ENCODE measurements around the gene DNAJC1. TPM values are rescaled to one million over a fixed set of nuclear protein-coding genes. Genes with fewer than 3 reads are reported as not detected.
A peak's percentile ranks its signal among the peaks of the same experiment; 100 is the strongest.

Gene DNAJC1
- total and polyA plus RNA-seq, 2 donors (not counting 3 experiments of a cell fraction or from before 2014, with no cell fraction given): 11.2 to 19.7 TPM

DNA sequence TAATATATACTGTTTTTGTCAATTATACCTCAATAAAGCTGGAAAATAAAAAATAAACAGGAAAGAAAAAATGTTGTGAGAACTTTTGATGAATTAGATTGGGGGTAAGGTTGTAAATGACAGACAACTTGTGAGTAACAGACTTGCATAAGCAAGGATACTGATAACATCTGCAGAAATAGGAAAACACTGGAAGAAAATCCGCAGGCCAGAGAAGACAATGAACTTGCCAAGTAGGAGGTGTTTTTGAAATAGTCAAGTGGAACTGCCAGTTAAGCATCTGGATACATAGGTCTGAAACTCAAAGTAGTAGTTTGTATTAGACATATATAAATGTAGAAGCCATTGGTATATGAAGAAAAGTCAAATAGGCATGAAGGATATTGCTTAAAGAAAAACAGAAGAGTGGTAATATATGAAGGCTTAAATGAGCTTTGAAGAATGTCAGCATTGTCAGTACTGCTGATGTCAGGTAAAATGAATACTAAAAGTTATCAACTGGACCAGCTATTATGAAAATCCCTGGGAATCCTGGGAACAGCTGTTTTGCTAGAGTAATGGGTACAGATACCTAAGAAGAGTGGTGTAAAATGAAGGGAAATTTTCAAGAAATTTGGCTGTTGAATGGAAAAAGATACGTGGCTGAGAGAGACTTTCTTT, 58.7 kb downstream of the DNAJC1 start:
- dilution Hi-C loops (cut with MboI; ENCODE audit: extremely low pct_ligation_motif_present, low sequenced_read_pairs): no loop called here
- ChIA-PET CTCF (no interaction called here), POLR2A (no interaction called here)

More for the DNA sequence above, 58.7 kb downstream of the DNAJC1 start:
- DNase-seq (ENCODE audit: low read depth, low spot score) (peak; percentile 45), FAIRE-seq (no peak)
- Histone ChIP-seq H3K4me1 (ENCODE audit: control insufficient read depth, extremely low read depth, insufficient read depth, low read length) (peaks cover 7% of the 10 kb centered on the region), H2AFZ (ENCODE audit: low read depth, low read length) (no peak overlapping the region), H3K27me3 (ENCODE audit: control insufficient read depth in 2 of 2, insufficient read depth in 2 of 2, low read length in 2 of 2) (no peaks in the 10 kb centered on the region), H3K9ac (replicated peaks; ENCODE audit: extremely low read depth, insufficient read depth, low read length) (no peak overlapping the region), H3K79me2 (ENCODE audit: control insufficient read depth, insufficient read depth, low read length) (peaks cover 2% of the 10 kb centered on the region), H3K9me3 (replicated peaks; ENCODE audit: control insufficient read depth, insufficient read depth, low read length) (no peaks in the 10 kb centered on the region), H3K4me3 (replicated peaks in 1 of 3; ENCODE audit: insufficient read depth in 1 of 3, low read depth in 1 of 3, low read length in 3 of 3) (no peak overlapping the region), H3K4me2 (ENCODE audit: insufficient read depth, low read length) (no peak overlapping the region), H3K27ac (ENCODE audit: insufficient read depth, low read depth, low read length) (no peak overlapping the region), H3K9me1 (replicated peaks; ENCODE audit: control insufficient read depth, extremely low read depth, insufficient read depth, low read length) (no peaks in the 10 kb centered on the region), H3K36me3 (ENCODE audit: control insufficient read depth in 2 of 2, extremely low read depth in 1 of 2, insufficient read depth in 2 of 2, low read length in 2 of 2) (no peaks in the 10 kb centered on the region), H4K20me1 (replicated peaks; ENCODE audit: control insufficient read depth, extremely low read depth, insufficient read depth, low read length) (peaks cover 3% of the 10 kb centered on the region)
- intact Hi-C loops (cut with micrococcal nuclease): no loop called here
- BruUV-seq (replicated peaks): no TSS peak
- TF ChIP-seq FOS (IDR thresholded peaks at IDR 0.05; ENCODE audit: borderline replicate concordance, insufficient read depth, low read length) (no peak), EZH2 (IDR thresholded peaks at IDR 0.05; ENCODE audit: borderline replicate concordance, low read depth, low read length, severe bottlenecking) (no peak), POLR2A (IDR thresholded peaks at IDR 0.05; ENCODE audit: low read depth, low read length) (no peak), JUN (IDR thresholded peaks at IDR 0.05; ENCODE audit: borderline replicate concordance, insufficient read depth, insufficient read length, low read depth) (no peak), GATA2 (IDR thresholded peaks at IDR 0.05; ENCODE audit: insufficient read depth, insufficient read length, low read depth, low read length) (no peak), MYC (IDR thresholded peaks at IDR 0.05; ENCODE audit: low read depth, low read length) (no peak), POLR2AphosphoS5 (IDR thresholded peaks at IDR 0.05; ENCODE audit: insufficient read depth, low read depth, low read length) (no peak)
- TF ChIP-seq, protein P1, sequence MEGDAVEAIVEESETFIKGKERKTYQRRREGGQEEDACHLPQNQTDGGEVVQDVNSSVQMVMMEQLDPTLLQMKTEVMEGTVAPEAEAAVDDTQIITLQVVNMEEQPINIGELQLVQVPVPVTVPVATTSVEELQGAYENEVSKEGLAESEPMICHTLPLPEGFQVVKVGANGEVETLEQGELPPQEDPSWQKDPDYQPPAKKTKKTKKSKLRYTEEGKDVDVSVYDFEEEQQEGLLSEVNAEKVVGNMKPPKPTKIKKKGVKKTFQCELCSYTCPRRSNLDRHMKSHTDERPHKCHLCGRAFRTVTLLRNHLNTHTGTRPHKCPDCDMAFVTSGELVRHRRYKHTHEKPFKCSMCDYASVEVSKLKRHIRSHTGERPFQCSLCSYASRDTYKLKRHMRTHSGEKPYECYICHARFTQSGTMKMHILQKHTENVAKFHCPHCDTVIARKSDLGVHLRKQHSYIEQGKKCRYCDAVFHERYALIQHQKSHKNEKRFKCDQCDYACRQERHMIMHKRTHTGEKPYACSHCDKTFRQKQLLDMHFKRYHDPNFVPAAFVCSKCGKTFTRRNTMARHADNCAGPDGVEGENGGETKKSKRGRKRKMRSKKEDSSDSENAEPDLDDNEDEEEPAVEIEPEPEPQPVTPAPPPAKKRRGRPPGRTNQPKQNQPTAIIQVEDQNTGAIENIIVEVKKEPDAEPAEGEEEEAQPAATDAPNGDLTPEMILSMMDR (IDR thresholded peaks at IDR 0.05; ENCODE audit: extremely low read depth in 1 of 2, insufficient read depth in 1 of 2, low read depth in 1 of 2, low read length in 2 of 2): no peak
- TF ChIP-seq, protein P2, sequence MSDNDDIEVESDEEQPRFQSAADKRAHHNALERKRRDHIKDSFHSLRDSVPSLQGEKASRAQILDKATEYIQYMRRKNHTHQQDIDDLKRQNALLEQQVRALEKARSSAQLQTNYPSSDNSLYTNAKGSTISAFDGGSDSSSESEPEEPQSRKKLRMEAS (IDR thresholded peaks at IDR 0.05; ENCODE audit: insufficient read depth, insufficient read length): no peak

All from endothelial cell of umbilical vein (primary cell).